Measurements from ENCODE around the gene TIMM8B.

TIMM8B gene

GRCh38 chr11:112073941-112074811 is 12.4 kb downstream of the TIMM8B start, which contains the start of the genes NKAPD1 and PIH1D2 (continued):
- TF ChIP-seq ZNF148 (tag by site-specific recombination; IDR thresholded peaks at IDR 0.05; ENCODE audit: borderline replicate concordance) (no peak), ZNF175 (tag by site-specific recombination; IDR thresholded peaks at IDR 0.05) (no peak), ZNF341 (tag by site-specific recombination; IDR thresholded peaks at IDR 0.05; ENCODE audit: low read depth) (no peak), SCRT2 (tag by site-specific recombination; IDR thresholded peaks at IDR 0.05) (no peak; the same call in 1 of the 2 replicates), ZNF501 (tag by site-specific recombination; IDR thresholded peaks at IDR 0.05) (peak; percentile 58; the same call in 1 of the 2 replicates), ZNF404 (tag by site-specific recombination; IDR thresholded peaks at IDR 0.05) (no peak), ZNF169 (tag by site-specific recombination; IDR thresholded peaks at IDR 0.05) (no peak), ZBTB7A (tag by site-specific recombination; IDR thresholded peaks at IDR 0.05; ENCODE audit: low read depth) (no peak), ZNF157 (tag by site-specific recombination; IDR thresholded peaks at IDR 0.05) (no peak), INSM2 (tag by site-specific recombination; IDR thresholded peaks at IDR 0.05) (peak; percentile 74), ZNF48 (tag by site-specific recombination; IDR thresholded peaks at IDR 0.05) (no peak), MEIS1 (CRISPR knock-in tag; IDR thresholded peaks at IDR 0.05; ENCODE audit: borderline replicate concordance) (no peak), ZSCAN16 (tag by site-specific recombination; IDR thresholded peaks at IDR 0.05) (no peak), ZNF768 (tag by site-specific recombination; IDR thresholded peaks at IDR 0.05) (no peak), ZNF530 (tag by site-specific recombination; IDR thresholded peaks at IDR 0.05; ENCODE audit: low read depth) (no peak), ZNF571 (tag by site-specific recombination; IDR thresholded peaks at IDR 0.05) (no peak), KLF17 (tag by site-specific recombination; IDR thresholded peaks at IDR 0.05) (peak; percentile 84), GFI1B (tag by site-specific recombination; IDR thresholded peaks at IDR 0.05) (no peak), ZNF558 (tag by site-specific recombination; IDR thresholded peaks at IDR 0.05) (peak; percentile 58; the same call in 1 of the 2 replicates), OVOL3 (tag by site-specific recombination; IDR thresholded peaks at IDR 0.05) (no peak), ZNF223 (tag by site-specific recombination; IDR thresholded peaks at IDR 0.05) (no peak), ZNF776 (tag by site-specific recombination; IDR thresholded peaks at IDR 0.05; ENCODE audit: borderline replicate concordance) (no peak), SP7 (tag by site-specific recombination; IDR thresholded peaks at IDR 0.05) (peak; percentile 80), ZBTB20 (tag by site-specific recombination; IDR thresholded peaks at IDR 0.05) (no peak), ZNF37A (tag by site-specific recombination; IDR thresholded peaks at IDR 0.05) (no peak), ZNF658 (tag by site-specific recombination; IDR thresholded peaks at IDR 0.05) (no peak), ZSCAN30 (tag by site-specific recombination; IDR thresholded peaks at IDR 0.05) (0 out of 2 replicates have a peak, but pooled peaks have one; percentile 46), ZIC2 (tag by site-specific recombination; IDR thresholded peaks at IDR 0.05) (peak; percentile 66), ZBTB10 (tag by site-specific recombination; IDR thresholded peaks at IDR 0.05) (no peak), ZNF266 (tag by site-specific recombination; IDR thresholded peaks at IDR 0.05; ENCODE audit: low read depth) (no peak), ZNF248 (tag by site-specific recombination; IDR thresholded peaks at IDR 0.05) (no peak), ZNF302 (tag by site-specific recombination; IDR thresholded peaks at IDR 0.05; ENCODE audit: low read depth) (no peak)

Data from HEK293 (cell line).